ENCODE data around the gene UBE2J1.

DNA sequence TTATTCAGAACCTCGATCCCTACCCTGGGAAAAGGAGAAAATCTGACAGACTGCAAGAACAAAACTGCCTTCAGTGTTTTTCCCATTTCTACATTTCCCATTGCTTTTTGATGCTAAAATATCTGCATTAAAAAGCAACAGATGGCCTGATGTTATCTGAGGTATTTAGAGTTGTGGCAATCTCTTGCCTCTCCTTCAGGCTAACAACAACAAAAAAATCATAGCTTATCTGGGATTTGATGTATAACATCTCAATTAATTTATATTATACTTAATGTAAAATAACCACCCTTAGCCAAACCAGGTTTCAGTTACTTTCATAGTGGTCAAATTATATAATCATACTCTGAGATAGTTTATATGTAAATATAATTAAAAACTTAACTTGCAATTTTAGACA is 21.6 kb downstream of the UBE2J1 start:
- TF ChIP-seq, protein P1, sequence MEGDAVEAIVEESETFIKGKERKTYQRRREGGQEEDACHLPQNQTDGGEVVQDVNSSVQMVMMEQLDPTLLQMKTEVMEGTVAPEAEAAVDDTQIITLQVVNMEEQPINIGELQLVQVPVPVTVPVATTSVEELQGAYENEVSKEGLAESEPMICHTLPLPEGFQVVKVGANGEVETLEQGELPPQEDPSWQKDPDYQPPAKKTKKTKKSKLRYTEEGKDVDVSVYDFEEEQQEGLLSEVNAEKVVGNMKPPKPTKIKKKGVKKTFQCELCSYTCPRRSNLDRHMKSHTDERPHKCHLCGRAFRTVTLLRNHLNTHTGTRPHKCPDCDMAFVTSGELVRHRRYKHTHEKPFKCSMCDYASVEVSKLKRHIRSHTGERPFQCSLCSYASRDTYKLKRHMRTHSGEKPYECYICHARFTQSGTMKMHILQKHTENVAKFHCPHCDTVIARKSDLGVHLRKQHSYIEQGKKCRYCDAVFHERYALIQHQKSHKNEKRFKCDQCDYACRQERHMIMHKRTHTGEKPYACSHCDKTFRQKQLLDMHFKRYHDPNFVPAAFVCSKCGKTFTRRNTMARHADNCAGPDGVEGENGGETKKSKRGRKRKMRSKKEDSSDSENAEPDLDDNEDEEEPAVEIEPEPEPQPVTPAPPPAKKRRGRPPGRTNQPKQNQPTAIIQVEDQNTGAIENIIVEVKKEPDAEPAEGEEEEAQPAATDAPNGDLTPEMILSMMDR (IDR thresholded peaks at IDR 0.05 in 8 of 11, conservative IDR thresholded peaks at IDR 0.05 in 3 of 11) = no peak
- TF ChIP-seq POLR2A (IDR thresholded peaks at IDR 0.05) = no peak

Data from spleen (tissue), 7 donors.